NCI-H1092 (cell line): Measurements from ENCODE around the gene SIT1.
"Not testable (repeated sequence)": the region's sequence is repeated elsewhere in the genome, so short reads cannot be mapped to it uniquely, and the experiment has no call there.

Source experiments
- DNase-seq: peaks from one replicate; lab custom pipeline; 2025; lab: John Stamatoyannopoulos, UW

The SIT1 gene

DNA sequence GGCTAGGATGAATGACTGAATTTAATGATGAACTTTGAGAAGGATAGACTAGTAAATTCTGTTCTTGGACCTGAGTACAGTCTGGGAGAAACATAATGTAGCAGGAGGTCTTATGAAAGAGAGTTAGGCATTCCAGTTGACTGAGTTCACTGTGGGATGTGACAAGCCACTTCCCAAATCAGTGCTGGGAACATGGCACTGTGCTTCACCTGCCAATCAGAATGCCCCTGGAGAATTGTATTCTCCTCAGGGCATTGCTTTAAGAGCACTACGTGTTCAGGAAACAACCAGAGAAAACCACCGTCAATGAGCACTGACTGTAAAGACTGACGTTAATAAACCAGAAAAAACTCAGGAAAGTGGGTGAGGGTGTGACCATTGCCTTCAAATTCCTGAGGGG, 8.6 kb upstream of the SIT1 start:
- DNase-seq: no peak

DNA sequence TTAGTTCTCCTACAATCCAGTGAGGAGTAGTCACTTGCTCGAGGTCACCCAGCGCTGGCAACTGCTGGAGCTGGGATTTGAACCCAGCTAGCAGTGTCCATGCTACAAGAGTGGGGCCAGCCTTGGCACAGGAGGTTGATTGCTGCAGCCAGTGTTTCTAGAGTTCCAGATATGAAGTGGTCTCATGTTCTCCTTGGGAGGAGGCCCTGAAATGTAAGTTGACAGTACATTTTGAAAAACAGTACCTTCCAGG, 8.2 kb upstream of the SIT1 start:
- no peak for DNase-seq

DNA sequence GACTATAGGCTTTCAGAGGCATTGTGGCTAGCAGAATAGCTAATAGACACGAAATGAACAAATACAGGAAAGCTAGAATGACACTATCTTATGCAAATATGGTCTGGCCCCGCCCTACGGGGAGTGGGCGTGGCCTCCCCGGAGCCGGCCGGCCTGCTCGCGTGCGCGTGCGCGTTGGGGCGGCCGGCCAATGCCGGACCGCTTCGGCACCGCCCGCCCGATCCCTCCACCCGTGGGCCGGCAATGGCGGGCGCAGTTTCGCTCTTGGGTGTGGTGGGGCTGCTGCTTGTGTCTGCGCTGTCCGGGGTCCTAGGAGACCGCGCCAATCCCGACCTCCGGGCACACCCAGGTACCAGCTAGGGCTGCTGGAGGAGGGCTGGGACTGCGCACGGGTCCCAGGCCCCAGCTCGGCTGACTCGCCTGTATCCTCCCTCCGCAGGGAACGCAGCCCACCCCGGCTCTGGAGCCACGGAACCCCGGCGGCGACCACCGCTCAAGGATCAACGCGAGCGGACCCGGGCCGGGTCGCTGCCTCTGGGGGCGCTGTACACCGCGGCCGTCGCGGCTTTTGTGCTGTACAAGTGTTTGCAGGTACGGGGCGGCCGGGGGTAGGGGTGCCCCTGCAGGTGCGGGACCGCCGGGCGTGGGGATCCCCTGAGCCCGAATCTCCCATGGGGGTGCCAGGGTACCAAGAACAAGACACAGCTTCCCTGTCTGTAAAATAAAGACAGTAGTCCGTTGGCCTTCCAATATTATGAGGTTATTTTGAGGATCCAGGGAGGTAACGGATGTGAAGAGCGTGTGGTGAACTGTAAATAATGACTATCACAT, 7.6 kb upstream of the SIT1 start, which contains the start of gene CCDC107:
CCDC107 (plus strand) TSS at position 156 of the 831 bp plus-strand sequence; CDS start at position 244, 88 bp downstream.
- DNase-seq: peak; percentile 84

DNA sequence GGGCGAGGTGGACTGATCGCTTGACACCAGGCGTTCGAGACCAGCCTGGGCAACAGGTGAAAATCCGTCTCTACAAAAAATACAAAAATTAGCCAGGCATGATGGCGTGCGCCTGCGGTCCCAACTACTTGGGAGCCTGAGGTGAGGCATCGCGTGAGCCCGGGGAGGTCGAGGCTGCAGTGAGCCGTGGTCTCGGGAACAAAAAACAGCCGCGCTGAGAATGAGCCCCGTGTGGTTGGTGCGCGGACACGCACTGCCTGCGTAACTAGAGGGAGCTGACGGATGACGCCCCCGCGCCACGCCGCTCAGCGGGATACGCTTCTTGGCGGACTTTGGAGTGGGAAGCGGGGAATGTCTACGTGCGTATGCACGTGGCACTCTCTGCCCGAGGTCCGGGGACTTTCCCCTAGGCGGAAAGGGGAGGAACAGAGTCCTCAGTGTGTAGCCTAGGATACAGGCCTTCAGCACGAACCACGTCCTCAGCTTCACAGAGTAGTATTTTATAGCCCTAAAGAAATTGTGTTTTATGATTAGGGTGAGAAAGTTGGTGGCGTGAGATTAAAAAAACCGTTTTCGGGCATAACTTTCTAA, 6.9 kb upstream of the SIT1 start, which contains the start of gene RMRP:
RMRP (minus strand) TSS at position 474 of the 591 bp plus-strand sequence.
- peak; percentile 99 for DNase-seq

DNA sequence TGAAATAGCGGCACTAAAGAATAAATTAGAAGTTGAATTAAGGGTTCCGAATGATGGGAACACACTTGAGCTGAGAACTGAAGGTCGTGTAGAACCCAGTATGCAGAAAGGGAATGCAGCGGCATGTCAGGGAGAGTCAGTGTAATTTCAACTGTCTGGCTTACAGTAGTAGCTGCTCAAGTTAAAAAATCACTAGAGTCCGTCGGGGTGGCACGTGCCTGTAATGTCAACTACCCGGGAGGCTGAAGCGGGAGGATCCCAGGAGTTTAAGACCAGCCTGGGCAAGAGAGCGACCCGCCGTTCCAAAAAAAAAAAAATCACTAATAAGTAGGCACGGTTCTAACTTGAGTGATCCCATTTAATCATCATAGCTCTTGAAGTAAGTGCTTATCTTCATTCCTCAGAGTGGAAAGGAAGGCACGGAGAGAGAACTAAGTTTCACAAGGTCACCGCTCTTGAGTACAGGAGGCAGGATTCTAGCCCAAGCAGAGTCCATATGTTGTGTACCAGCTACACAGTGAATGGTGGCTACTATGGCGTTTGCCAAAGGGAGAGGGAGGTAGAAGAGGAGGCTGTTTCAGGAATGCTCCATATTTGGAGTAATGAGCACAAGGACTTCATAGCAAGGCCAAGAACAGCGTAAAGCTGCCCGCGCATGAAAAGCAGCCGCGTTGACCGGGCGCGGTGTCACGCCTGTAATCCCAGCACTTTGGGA, 6.3 kb upstream of the SIT1 start:
- DNase-seq: peak; percentile 54

DNA sequence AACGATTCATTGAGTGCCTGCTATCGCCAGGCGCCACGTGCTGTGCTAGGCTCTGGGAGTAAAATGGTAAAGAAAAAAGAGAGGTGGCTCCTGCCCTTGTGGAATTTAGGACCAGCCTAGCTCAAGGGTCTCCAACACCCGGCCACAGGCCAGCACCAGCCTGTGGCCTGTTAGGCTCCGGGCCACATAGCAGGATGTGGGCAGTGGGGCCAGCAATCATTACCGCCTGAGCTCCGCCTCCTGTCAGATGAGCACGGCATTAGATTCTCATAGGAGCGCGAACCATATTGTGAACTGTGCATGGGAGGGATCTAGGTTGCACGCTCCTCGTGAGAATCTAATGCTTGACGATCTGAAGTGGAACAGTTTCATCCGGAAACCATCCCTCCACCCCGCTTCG, 5.6 kb upstream of the SIT1 start:
- DNase-seq: no peak

DNA sequence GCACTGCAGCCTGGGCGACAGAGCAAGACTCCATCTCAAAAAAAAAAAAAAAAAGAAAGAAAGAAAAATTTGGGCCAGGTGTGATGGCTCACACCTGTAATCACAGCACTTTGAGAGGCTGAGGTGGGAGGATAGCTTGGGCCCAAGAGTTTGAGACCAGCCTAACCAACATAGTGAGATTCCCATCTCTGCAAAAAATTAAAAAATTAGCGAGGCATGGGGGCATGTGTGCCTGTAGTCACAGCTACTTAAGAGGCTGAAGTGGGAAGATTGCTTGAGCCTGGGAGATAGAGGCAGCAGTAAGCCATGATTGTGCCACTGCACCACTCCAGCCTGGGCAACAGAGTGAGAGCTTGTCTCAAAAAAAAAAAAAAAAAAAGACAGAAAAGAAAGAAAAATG, 2.9 kb upstream of the SIT1 start:
- no peak for DNase-seq

DNA sequence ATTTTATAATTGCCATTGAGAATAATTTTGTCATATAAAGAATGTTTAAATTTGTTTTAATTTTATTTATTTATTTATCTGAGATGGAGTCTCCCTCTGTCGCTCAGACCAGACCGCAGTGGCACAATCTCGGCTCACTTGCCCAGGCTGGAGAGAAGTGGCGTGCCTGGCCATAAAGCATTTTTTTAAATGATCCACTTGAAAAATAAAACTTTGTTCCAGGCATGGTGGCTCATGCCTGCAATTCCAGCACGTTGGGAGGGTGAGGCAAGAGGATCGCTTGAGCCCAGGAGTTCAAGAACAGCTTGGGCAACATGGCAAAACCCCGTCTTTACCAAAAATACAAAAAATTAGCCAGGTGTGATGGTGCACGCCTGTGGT, 2.1 kb upstream of the SIT1 start:
- DNase-seq: no peak

DNA sequence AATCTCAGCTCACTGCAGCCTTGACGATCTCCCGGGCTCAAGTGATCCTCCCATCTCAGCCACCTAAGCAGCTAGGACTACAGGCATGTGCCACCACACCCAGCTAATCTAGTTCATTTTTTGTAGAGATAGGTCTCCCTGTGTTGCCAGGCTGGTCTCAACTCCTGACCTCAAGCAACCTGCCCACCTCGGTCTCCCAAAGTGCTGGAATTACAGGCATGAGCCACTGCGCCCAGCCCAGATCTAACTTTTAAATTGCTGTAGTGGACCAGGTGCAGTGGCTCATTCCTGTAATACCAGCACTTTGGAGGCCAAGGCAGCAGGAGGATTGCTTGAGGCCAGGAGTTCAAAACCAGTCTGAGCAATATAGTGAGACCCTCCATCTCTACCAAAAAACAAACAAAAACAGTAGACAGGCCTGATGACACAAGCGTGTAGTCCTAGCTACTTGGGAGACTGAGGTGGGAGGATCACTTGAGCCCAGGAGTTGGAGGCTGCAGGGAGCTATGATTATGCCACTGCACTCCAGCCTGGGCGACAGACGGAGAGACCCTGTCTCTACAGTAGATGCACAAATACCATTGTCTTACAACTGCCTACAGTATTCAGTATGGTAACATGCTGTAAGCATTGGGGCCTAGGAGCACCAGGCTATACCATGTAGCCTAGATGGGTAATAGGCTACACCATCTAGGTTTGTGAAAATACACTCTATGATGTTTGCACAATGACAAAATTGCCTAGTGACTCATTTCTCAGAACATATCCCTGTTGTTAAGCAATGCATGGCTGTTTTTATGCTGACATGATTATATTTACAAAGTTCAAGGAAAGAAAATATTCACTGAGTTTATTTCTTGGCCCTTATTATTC, 1.5 kb upstream of the SIT1 start:
- DNase-seq: no peak

DNA sequence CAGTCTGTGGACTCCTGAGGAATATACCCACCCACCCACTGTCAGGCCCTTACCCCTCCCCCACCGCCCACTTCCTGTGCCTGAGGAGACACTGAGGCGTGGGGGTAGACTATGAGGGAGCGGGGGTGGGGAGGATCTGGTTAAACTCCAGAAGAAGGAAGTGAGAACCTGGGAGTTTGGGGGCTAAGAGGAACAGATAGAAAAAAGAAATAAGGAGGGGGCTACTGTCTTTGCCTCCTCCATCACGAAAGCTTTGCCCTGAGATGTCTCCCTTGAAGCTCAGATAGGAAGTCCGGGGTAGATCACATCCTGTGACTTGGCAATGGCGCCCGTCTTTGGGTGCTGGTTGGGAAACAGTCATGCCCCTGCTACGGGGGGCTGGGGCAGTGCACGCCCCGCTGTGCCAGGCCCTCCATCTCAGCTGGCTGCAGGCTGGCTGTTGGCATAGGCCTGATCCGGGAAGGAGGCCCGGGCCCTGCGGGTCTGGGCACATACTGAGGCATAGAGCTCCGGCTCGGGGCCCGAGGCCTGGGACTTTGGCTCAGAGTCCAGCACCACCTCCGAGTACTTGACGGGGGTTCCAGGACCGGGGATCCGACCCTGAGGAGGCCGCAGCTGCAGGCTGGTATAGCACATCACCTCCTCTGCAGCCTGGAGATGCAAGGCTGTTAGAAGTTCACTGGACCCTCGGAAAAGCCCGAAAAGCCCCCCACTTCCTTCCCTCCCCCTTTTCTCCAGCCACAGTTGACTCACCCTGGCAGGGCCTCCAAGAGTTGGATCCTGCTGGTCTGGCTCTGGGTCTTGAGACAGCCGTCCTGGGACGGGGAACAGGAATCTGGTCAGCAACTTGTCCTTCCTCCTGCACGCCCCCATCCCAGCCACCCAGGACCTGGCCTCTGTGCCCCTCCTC, 1.0 kb downstream of the SIT1 start:
- DNase-seq: no peak

DNA sequence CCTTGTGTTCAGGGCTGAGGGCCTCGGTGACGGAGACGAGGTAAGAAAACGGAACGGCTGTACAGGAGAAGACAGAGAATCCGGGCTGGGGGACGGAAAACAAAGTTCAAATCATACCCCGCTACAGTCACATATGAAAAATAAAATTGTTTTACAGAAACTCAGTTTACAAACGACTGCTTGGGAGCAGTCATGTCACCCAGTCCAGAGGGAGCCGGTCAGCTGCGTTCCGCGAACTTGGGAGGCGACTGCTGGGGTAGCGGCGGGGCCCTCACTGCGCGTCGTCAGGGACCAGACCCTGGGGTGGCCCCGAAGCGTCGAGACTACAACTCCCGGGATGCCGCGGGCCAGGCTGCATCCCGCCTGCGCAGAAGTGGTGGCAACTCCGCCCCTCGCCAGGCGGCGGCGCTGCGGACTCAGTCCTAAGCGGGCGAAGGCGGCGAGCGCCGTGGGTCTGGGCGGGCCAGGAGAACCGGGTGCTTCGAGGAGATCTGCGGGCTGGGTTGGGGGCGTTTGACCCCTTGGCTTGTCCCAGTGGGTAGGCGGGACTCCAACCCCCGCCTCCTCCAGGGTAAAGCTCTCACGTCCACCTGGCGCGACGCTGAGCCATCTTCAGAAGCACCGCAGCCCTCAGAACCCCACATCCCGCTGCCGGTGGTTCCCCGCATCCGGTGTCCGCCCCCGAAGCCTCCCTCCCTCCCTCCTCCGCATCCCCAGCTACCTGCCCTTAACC, 4.0 kb downstream of the SIT1 start:
- peak; percentile 85 for DNase-seq

DNA sequence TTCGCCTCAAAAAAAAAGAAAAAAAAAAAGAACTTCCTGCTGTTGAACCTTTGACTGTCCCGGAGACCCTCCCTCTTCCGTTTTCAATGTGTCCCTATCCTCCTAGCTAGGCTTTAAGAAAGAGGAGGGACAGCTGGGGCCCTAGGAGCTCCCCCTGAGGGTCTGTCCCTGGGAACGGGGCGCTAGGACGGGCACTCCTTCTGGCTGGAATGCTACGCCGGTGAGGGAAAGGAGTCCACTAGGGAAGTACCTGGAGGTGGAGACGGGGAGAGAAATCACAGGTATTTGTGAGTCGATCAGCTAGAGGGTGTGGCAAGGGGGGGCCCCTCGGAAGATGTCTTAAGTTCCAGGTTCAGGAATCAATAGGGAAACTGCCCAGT, 4.6 kb downstream of the SIT1 start:
- DNase-seq: no peak

DNA sequence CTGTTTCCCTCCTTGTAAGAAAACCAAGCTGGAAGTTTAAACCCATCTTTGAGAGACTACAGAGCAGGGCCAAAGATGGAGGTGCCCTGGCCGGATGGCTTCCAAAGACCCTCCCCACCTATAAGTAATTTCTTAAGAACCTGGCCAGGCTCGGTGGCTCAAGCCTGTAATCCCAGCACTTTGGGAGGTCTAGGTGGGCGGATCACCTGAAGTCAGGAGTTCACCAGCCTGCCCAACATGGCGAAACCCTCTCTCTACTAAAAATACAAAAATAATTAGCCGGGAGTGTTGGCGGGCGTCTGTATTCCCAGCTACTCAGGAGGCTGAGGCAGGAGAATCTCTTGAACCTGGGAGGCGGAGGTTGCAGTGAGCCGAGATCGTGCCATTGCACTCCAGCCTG, 5.0 kb downstream of the SIT1 start:
- not testable (repeated sequence) for DNase-seq

DNA sequence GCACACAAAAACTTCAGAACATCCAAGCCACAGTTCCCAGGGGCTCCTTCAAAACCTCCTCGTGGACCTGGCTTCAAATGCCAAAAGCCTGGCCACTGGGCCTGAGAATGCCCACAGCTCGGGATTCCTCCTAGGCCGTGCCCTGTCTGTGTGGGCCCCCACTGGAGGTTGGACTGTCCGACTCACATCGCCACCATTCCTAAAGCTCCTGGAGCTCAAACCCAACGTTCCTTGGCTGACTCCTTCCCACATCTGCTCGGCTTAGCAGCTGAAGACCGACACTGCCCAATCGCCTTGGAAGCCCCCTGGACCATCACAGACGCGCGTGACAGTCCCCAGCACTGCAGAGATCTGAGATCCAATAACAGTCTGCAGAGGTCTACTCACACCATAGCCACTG, 7.7 kb downstream of the SIT1 start:
- DNase-seq: no peak

DNA sequence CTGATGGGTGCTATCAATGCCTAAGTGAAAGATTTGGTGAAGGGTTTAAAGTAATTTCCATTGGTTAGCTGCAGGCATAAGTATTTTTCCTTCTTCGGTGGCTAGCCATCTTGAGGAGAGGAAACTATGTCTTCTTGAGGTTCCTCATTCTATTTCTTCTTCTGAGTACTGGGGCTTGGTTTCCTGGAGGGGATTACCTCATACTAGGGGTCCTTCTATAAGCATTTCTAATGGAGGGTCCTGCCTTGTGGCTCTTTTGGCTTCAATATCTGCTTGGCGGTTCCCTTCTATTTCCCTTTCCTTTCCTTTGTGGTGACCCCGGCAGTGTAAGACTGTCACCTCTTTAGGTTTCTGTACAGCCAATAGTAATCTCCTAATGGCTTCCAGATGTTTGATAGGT, 9.3 kb downstream of the SIT1 start:
- DNase-seq: not testable (repeated sequence)

DNA sequence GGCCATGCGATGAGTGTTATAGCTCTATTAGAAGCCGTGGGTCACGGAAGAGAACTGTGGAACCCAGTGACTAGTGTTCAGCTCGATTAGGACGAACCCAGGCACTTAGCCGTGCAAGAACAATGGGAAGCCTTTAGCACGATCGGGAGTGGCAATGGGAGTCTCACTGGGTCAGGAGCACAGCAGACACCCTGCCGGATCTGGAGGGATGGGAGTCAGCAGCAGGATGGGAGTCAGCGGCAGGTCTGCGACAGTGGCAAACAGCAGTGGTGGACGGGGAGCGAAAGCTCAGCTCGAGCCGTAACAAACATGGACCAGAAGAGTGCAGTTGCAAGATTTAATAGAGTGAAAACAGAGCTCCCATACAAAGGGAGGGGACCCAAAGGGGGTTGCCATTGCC, 10.3 kb downstream of the SIT1 start:
- not testable (repeated sequence) for DNase-seq

DNA sequence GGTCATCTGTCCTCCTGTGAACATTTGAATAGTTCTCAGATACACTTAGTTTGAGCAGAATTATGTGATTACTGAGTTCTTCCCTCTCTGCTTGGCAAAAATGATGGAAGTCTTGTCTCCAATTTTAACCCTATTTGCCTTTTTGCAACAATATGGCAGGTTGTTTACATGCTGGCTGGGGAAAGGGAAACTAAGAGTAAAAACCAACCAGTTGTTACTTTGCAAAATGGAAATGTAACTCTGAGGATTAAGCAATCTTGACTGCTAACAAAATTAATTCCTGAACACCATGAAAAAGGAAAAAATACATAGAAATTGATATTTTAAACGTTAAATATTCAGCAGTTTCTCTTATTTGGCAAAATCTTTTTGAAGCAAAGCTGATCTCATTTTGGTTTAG, 11.1 kb downstream of the SIT1 start:
- no peak for DNase-seq

DNA sequence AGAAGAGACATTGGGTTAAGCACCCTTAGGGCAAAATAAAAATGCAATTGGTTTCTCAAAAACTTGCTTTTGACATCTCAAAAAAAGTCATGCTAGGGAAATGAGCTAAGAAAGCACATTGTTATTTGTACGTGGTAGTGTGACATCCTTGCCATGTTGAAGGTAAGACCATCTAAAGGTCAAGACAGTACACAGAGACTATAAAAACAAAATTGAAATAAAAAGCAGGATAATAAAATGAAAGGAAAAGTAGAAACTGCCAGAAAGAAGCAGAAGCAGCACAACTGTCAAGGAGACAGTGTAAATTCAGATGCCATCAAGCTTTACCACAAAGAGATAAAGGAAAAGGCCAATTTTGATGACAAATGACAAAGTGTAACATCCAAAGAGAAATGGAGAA, 11.5 kb downstream of the SIT1 start:
- not testable (repeated sequence) for DNase-seq

DNA sequence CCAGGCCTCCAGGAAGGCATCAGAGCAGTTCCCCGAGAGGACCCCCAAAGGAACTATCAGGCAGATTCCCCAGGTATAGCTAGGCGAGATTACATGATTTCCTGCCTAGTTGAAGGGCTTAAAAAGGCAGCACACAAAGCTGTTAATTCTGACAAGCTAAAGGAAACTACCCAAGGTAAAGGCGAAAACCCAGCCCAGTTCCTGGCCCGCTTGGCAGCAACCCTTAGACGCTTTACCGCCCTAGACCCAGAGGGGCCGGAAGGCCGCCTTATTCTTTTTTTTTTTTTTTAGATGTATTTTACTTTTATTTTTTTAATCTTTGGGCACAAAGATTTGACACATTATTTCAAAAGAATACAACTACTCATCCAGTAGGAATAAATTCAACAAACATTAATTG, 12.0 kb downstream of the SIT1 start:
- DNase-seq: not testable (repeated sequence)

DNA sequence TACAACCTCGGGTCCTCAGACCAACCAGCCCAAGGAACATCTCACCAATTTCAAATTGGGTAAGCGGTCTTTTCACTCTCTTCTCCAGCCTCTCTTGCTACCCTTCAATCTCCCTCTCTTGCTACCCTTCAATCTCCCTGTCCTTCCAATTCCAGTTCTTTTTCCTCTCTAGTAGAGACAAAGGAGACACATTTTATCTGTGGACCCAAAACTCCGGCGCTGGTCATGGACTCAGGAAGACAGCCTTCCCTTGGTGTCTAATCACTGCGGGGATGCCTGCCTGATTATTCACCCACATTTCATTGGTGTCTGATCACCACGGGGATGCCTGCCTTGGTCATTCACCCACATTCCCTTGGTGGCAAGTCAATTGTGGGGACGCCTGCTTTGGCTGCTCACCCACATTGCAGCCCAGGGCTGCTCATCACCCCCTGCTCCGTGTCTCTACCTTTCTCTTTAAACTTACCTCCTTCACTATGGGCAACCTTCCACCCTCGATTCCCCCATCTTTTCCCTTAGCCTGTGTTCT, 13.2 kb downstream of the SIT1 start:
- DNase-seq: not testable (repeated sequence)
